Measurements from ENCODE around the gene COL8A1. TPM values are rescaled to one million over a fixed set of nuclear protein-coding genes. Genes with fewer than 3 reads are reported as not detected.

The COL8A1 gene
- total RNA-seq, 8 experiments from 2014 or later, result 0.05 to 156 (median 2.5) TPM

DNA sequence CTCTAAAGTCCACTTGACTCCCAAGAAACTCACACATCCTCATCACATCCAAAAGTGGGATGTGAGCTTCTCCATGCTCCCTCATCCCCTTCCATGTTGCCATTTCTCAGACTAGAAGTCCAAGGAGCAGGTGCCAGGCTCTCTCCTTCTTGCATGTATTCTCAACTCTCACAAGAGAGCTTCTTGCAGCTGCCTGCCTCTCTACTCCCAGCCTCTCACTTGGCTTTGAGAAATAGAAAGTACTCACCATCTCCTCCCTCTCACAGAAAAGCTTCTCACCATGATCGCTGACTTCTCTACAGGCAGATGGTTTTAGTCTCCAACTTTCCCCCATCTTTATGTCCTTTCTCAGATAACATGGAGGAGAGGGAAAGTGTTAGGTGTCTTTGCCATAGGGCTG is 26.6 kb downstream of the COL8A1 start:
- H3K4me3 ChIP-seq, result no peak overlapping the region
- H3K4me1 ChIP-seq (replicated peaks in 1 of 2), result no peaks in the 10 kb centered on the region
- in situ Hi-C loops (cut with MboI; ENCODE audit: low pct_unique_long_range_greater_than_20kb in 2 of 9, low sequenced_read_pairs in 9 of 9, unreplicated experiment in 9 of 9), result no loop called here
- ATAC-seq (replicated peaks in 6 of 8), result no peak
- H3K27ac ChIP-seq, result no peak overlapping the region
- whole genome bisulfite sequencing, 10 experiments, result 100% methylated on average over 1 of the region's 1 CpG; no CpG with 5 or more reads in 7 of the 10 experiments

DNA sequence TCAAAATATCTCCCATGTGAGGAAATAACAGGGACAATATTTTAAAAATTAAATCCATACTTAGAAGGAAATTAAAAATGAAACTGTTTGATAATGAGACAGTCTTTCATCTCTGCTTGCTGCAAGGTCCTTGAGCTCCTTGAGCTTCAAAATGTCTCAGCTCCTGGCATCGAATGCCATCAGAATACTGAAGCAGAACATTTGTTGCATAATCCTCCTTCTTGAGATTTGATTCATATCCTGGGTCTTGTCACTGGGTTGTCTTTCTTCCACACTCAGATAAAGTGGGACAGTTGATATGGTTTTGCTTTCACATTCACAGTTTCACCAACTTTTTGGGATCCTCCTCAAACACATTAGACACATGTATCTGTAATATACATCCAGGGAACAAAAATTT is 27.8 kb downstream of the COL8A1 start:
- 0 to 100% (median 67%) methylated on average over 1 of the region's 1 CpG; no CpG with 5 or more reads in 4 of the 10 experiments for WGBS, 10 experiments
- peak in 1 of 8 experiments; percentile 22 for ATAC-seq (replicated peaks in 6 of 8)
- Histone ChIP-seq H3K4me1 (replicated peaks in 1 of 2) (no peaks in the 10 kb centered on the region), H3K4me3 (no peak overlapping the region), H3K27ac (no peak overlapping the region)
- in situ Hi-C loops (cut with MboI; ENCODE audit: low pct_unique_long_range_greater_than_20kb in 2 of 9, low sequenced_read_pairs in 9 of 9, unreplicated experiment in 9 of 9), result no loop called here

DNA sequence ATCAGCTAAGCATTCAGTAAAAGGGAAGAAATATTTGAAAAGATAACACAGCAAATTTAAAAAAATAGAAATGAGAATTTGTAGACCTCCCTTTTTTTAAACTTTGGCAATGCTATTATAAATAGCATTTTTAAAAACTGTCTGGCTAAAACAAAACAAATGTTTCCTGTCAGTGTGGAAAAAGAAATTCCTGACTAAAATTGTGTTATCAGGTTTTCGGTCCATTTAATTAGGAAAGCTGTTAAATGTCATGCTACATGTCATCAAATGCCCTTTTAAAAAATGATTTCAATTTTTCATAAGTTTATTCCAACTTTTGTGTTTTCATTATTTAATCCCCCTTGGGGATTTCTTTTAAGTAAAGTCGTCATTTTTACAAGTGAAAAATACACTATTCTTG is 29.6 kb downstream of the COL8A1 start:
- WGBS, 10 experiments, result 28 to 100% (median 86%) methylated on average over 1 to 2 of the region's 2 CpGs
- H3K4me3 ChIP-seq, result no peak overlapping the region
- ATAC-seq (replicated peaks in 6 of 8), result no peak
- no peak overlapping the region for H3K27ac ChIP-seq
- in situ Hi-C loops (cut with MboI; ENCODE audit: low pct_unique_long_range_greater_than_20kb in 2 of 9, low sequenced_read_pairs in 9 of 9, unreplicated experiment in 9 of 9), result no loop called here
- H3K4me1 ChIP-seq (replicated peaks in 1 of 2), result no peaks in the 10 kb centered on the region

DNA sequence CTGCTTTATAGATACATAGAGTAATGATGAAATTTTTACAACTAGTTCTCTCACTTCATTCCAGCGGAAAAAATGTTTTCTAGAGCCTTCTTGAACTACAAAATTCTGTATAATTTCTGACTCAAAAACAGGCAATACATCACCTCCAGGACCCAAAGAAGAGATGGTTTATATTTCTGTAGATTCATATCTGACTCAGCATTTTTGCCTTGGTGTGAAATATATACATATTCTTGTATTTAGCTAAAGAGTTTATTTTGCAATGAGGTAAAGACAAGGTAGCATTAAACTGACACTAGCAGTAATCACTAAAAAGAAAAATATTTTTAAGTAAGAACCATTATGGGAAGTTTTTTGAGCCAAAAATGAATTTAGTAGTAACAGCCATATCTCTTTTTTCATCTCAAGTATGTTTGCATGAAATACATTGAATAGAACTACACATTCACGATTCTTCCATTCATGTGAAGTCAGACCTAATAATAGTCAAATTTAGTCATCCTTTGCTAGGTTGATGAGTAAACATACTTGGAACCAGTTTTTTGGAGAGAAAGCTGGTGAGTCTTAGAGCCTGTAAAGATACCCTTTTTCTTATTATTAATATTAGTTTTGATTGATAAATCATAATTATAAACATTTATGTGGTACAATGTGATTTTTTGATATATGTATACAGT is 31.6 kb downstream of the COL8A1 start:
- in situ Hi-C loops (cut with MboI; ENCODE audit: low pct_unique_long_range_greater_than_20kb in 2 of 9, low sequenced_read_pairs in 9 of 9, unreplicated experiment in 9 of 9), result no loop called here
- no peak overlapping the region for H3K4me3 ChIP-seq
- no peaks in the 10 kb centered on the region for H3K4me1 ChIP-seq (replicated peaks in 1 of 2)
- no peak overlapping the region for H3K27ac ChIP-seq
- ATAC-seq (replicated peaks in 6 of 8), result peak in 1 of 8 experiments; percentile 59
- WGBS, 10 experiments, result 17 to 100% (median 93%) methylated on average over 1 to 2 of the region's 2 CpGs; no CpG with 5 or more reads in 1 of the 10 experiments

DNA sequence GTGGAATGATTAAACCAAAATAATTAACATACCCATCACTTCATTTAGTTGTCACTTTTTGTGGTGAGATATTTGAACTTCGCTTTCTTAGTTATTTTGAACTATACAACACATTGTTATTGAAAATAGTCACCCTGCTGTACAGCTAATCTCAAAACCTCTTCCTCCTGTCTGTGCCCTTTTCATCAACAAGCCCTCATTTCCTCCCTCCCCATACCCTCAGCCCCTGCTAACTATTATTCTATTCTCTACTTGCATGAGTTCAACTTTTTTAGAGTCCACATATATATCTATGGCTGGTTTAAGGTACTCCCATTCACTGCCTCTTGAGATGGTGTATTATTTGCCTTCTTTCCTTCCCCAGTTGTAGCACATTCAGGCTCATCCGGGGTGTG is 32.2 kb downstream of the COL8A1 start:
- H3K4me3 ChIP-seq, result no peak overlapping the region
- ATAC-seq (replicated peaks in 6 of 8), result no peak
- no peaks in the 10 kb centered on the region for H3K4me1 ChIP-seq (replicated peaks in 1 of 2)
- no peak overlapping the region for H3K27ac ChIP-seq
- in situ Hi-C loops (cut with MboI; ENCODE audit: low pct_unique_long_range_greater_than_20kb in 2 of 9, low sequenced_read_pairs in 9 of 9, unreplicated experiment in 9 of 9), result no loop called here
- WGBS, 10 experiments, result 20 to 100% (median 82%) methylated on average over 1 of the region's 2 CpGs; no CpG with 5 or more reads in 3 of the 10 experiments

DNA sequence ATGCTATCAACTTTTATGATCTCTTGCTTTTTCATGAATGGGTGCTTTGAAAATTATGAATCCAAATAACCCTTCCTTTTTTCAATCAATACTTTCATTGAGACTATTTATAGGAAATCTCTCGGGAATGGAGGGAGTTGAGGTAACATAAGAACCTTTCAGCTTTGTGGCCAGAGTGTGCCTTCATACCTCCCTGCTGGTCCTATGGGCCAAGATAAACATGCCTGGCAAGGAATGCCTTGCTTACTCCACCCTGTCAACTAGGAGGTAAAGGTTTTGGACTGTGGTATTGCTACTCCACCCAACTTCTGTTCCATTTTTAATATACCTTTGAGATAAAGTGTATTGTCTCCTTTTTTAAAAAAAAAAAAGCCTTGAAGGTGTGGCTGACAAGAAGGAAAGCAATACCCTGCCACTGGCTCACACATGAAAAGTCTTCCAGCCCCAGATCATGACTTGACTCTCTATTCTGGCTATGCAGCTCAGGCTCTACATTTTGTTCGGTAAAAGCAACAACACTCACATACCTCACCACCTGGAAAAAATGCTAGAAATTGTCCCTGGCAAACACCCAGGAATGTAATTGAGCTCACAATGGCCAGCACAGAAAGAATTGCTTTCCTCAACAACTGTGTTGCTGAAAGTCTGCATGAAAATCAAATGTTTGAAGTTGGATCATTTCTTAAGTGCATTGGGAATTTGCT is 35.8 kb downstream of the COL8A1 start:
- Histone ChIP-seq H3K4me3 (no peak overlapping the region), H3K27ac (no peak overlapping the region), H3K4me1 (replicated peaks in 1 of 2) (no peaks in the 10 kb centered on the region)
- 67 to 100% (median 85%) methylated on average over 1 to 2 of the region's 2 CpGs; no CpG with 5 or more reads in 3 of the 10 experiments for WGBS, 10 experiments
- in situ Hi-C loops (cut with MboI; ENCODE audit: low pct_unique_long_range_greater_than_20kb in 2 of 9, low sequenced_read_pairs in 9 of 9, unreplicated experiment in 9 of 9), result no loop called here
- ATAC-seq (replicated peaks in 6 of 8), result peak in 1 of 8 experiments; percentile 31

DNA sequence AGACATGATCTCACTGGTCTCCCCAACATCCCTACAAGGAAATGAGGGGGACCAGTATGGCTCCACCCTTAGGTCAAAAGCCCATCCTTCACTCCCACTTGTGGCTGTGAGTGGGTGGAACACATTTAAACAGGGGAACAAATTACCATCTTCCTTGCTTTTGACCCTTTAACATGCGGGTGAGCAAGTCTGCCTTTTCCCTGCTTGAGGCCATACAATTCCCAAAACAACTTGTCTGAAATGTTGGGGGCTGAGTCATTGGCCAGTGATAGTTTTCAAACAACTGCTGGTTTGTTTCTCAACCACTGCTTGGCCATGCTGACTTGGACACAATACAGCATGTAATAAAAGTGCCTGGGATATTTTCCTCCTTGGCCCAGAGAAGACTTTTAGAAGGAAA is 39.6 kb downstream of the COL8A1 start:
- in situ Hi-C loops (cut with MboI; ENCODE audit: low pct_unique_long_range_greater_than_20kb in 2 of 9, low sequenced_read_pairs in 9 of 9, unreplicated experiment in 9 of 9), result no loop called here
- Histone ChIP-seq H3K4me1 (replicated peaks in 1 of 2) (no peaks in the 10 kb centered on the region), H3K27ac (no peak overlapping the region), H3K4me3 (no peak overlapping the region)
- peak in 2 of 8 experiments; percentile 72 to 87 for ATAC-seq (replicated peaks in 6 of 8)
- WGBS, 10 experiments, result 20 to 90% (median 70%) methylated on average over 1 of the region's 1 CpG; no CpG with 5 or more reads in 4 of the 10 experiments

DNA sequence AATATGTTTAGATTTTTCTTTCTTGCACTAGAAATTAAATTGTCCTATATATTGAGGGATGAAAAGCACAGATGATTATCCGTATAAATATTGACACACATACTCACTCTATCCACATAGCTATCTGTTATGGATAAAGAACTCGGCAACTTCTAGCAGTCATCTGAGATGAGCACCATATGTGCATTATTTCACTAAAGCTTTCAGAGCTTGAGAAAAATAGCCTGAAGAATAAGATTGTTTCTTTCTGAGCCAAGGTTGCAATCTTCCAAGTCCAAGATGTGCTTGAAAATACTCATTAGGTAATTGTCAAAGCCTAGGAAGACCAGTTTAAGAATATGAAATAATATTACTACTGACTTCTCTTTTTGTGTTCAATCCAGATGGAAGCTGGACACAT is 40.5 kb downstream of the COL8A1 start:
- in situ Hi-C loops (cut with MboI; ENCODE audit: low pct_unique_long_range_greater_than_20kb in 2 of 9, low sequenced_read_pairs in 9 of 9, unreplicated experiment in 9 of 9), result no loop called here
- H3K4me3 ChIP-seq, result no peak overlapping the region
- no peak overlapping the region for H3K27ac ChIP-seq
- ATAC-seq (replicated peaks in 6 of 8), result no peak
- WGBS, 10 experiments, result 20 to 100% (median 85%) methylated on average over 1 to 2 of the region's 2 CpGs; no CpG with 5 or more reads in 2 of the 10 experiments
- H3K4me1 ChIP-seq (replicated peaks in 1 of 2), result no peaks in the 10 kb centered on the region

DNA sequence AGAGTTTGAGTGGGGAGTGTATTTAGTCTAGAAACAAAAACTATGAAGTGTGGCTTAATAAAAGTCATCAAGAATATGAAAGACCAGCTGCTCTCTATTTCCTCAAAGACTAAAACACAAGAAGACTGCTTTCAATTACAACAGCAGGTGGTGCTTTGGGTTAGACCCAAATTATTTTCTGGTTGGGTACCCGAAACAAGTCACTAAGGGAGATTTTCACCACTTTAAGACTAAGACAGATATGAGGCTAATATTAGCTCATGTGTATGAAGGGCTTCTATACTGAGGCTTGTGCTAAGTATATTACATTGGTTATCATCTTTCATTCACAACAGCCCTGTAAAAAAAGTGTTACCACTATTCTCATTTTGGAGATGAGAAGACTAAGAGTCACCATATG is 43.1 kb downstream of the COL8A1 start:
- no peak for ATAC-seq (replicated peaks in 6 of 8)
- Histone ChIP-seq H3K27ac (no peak overlapping the region), H3K4me3 (no peak overlapping the region), H3K4me1 (replicated peaks in 1 of 2) (no peaks in the 10 kb centered on the region)
- in situ Hi-C loops (cut with MboI; ENCODE audit: low pct_unique_long_range_greater_than_20kb in 2 of 9, low sequenced_read_pairs in 9 of 9, unreplicated experiment in 9 of 9), result no loop called here
- 29 to 100% (median 71%) methylated on average over 1 of the region's 1 CpG; no CpG with 5 or more reads in 3 of the 10 experiments for WGBS, 10 experiments

DNA sequence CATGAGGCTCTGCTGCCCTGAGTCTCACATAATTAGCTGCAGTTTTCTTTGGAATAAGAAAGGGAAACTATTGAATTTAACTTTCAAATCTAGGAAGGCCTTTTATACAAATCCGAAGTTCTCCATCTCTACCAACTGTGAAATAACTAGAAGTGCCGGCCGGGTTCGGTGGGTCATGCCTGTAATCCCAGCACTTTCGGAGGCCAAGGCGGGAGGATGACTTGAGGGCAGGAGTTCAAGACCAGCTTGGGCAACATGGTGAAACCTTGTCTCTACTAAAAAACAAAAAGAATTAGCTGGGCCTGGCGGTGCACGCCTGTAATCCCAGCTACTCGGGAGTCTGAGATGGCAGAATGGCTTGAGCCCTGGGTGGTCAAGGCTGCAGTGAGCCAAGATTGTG is 43.6 kb downstream of the COL8A1 start:
- H3K27ac ChIP-seq, result no peak overlapping the region
- in situ Hi-C loops (cut with MboI; ENCODE audit: low pct_unique_long_range_greater_than_20kb in 2 of 9, low sequenced_read_pairs in 9 of 9, unreplicated experiment in 9 of 9), result no loop called here
- no peaks in the 10 kb centered on the region for H3K4me1 ChIP-seq (replicated peaks in 1 of 2)
- WGBS, 10 experiments, result 90 to 100% (median 99%) methylated on average over 1 to 7 of the region's 9 CpGs; no CpG with 5 or more reads in 4 of the 10 experiments
- ATAC-seq (replicated peaks in 6 of 8), result no peak
- H3K4me3 ChIP-seq, result no peak overlapping the region

DNA sequence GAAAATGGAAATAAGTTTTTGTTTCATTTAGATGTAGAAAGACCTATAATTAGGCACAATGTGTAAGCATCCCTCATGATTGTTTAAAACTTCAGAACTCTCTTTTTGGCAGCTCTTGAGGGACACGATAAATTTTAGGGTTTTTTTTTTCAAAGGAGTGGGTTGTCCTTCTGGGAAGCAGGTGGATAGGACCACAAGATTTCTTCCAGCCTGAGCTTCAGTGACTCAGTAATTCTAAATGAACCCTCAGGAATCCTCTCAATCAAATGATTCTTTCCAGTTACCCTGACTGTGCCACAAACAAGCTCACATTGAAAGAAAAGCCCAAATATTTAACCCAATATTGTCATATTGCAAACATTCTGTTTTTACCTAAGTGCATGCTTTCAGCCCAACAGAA is 45.1 kb downstream of the COL8A1 start:
- WGBS, 10 experiments, result 20 to 100% (median 33%) methylated on average over 1 of the region's 1 CpG; no CpG with 5 or more reads in 3 of the 10 experiments
- no peak overlapping the region for H3K27ac ChIP-seq
- no peaks in the 10 kb centered on the region for H3K4me1 ChIP-seq (replicated peaks in 1 of 2)
- no peak for ATAC-seq (replicated peaks in 6 of 8)
- H3K4me3 ChIP-seq, result no peak overlapping the region
- in situ Hi-C loops (cut with MboI; ENCODE audit: low pct_unique_long_range_greater_than_20kb in 2 of 9, low sequenced_read_pairs in 9 of 9, unreplicated experiment in 9 of 9), result no loop called here

DNA sequence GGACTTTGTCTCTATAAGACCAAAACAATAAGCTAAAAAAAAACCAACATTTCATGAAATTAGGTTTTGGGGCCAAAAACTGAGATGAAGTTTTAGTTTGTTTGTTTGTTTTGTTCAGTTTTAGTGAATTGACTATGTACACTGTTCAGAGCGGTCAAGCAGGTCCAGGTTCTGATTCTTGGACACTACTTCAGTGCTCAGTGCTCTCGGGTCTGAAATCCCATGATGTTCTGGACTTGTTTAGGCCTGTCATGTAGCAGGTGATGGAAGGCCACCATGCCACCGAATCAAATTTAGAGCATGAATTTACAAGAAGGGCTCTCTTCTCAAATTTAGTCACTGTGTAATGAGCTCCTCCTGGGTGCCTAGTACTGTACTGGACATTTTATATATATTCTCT is 45.5 kb downstream of the COL8A1 start:
- H3K27ac ChIP-seq, result no peak overlapping the region
- ATAC-seq (replicated peaks in 6 of 8), result no peak
- no peak overlapping the region for H3K4me3 ChIP-seq
- WGBS, 10 experiments, result 80 to 100% (median 97%) methylated on average over 1 to 2 of the region's 3 CpGs; no CpG with 5 or more reads in 2 of the 10 experiments
- in situ Hi-C loops (cut with MboI; ENCODE audit: low pct_unique_long_range_greater_than_20kb in 2 of 9, low sequenced_read_pairs in 9 of 9, unreplicated experiment in 9 of 9), result no loop called here
- H3K4me1 ChIP-seq (replicated peaks in 1 of 2), result no peaks in the 10 kb centered on the region

DNA sequence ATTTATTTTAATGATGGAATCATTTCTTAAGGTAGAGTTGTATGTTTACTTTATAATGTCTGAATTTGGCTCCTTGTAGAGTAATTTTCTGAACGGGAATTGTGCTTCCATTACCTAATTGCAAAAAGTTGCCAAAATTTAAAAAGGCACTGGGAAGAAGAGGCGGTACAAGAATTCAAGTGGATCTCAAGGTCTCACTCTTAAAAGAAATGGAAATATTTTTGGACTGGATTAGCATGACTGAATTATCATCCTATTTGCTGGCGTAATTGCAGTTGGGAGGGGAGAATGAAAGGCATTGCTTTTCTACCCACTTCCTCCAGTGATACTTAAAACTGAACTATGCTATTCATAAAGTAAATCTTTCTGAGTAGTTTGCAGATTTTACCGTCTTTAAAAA is 46.2 kb downstream of the COL8A1 start:
- H3K4me3 ChIP-seq, result no peak overlapping the region
- in situ Hi-C loops (cut with MboI; ENCODE audit: low pct_unique_long_range_greater_than_20kb in 2 of 9, low sequenced_read_pairs in 9 of 9, unreplicated experiment in 9 of 9), result no loop called here
- H3K27ac ChIP-seq, result no peak overlapping the region
- WGBS, 10 experiments, result 50 to 84% (median 74%) methylated on average over 1 to 4 of the region's 4 CpGs
- no peaks in the 10 kb centered on the region for H3K4me1 ChIP-seq (replicated peaks in 1 of 2)
- ATAC-seq (replicated peaks in 6 of 8), result no peak

All from motor neuron (in vitro differentiated cells).